IPS DF 19.7 (cell line): ENCODE measurements around the gene SYS1.

ENCODE experiments used
- DNase-seq: peaks from one replicate; pipeline ENCODE4 v3.0.0-alpha.2; 2013; ENCODE audit warnings: low read depth, low spot score

SYS1 gene

GRCh38 chr20:45387274-45387673, 24.3 kb downstream of the SYS1 start:
- DNase-seq = no peak

GRCh38 chr20:45390931-45391330, 28.0 kb downstream of the SYS1 start:
- DNase-seq = no peak

- DNase-seq = no peak
Observed at GRCh38 chr20:45391559-45391958, 28.6 kb downstream of the SYS1 start.

- DNase-seq = no peak
Observed at GRCh38 chr20:45392733-45393132, 29.8 kb downstream of the SYS1 start.

- DNase-seq = no peak
Observed at GRCh38 chr20:45394221-45395113, 31.5 kb downstream of the SYS1 start.

GRCh38 chr20:45395114-45395415, 32.1 kb downstream of the SYS1 start:
- no peak for DNase-seq

- DNase-seq = no peak
Observed at GRCh38 chr20:45399018-45399417, 36.1 kb downstream of the SYS1 start.

- no peak for DNase-seq
Observed at GRCh38 chr20:45400346-45401031, 37.5 kb downstream of the SYS1 start.

GRCh38 chr20:45402946-45403345, 40.0 kb downstream of the SYS1 start:
- no peak for DNase-seq

- no peak for DNase-seq
Observed at GRCh38 chr20:45404438-45404837, 41.5 kb downstream of the SYS1 start.

- DNase-seq = no peak
Observed at GRCh38 chr20:45405571-45406259, 42.8 kb downstream of the SYS1 start.

- DNase-seq = no peak
Observed at GRCh38 chr20:45406260-45407066, 43.5 kb downstream of the SYS1 start.

- no peak for DNase-seq
Observed at GRCh38 chr20:45407067-45407745, 44.2 kb downstream of the SYS1 start.

GRCh38 chr20:45407783-45408645, 45.1 kb downstream of the SYS1 start, which contains the start of gene DBNDD2:
TSS of gene DBNDD2 (plus strand) at chr20:45408289. CDS start at chr20:45408468, 179 bp downstream.
- DNase-seq = no peak

GRCh38 chr20:45408646-45409213, 45.8 kb downstream of the SYS1 start:
- no peak for DNase-seq

- DNase-seq = no peak
Observed at GRCh38 chr20:45409521-45410272, 46.7 kb downstream of the SYS1 start.

GRCh38 chr20:45410887-45411286, 47.9 kb downstream of the SYS1 start:
- no peak for DNase-seq

- no peak for DNase-seq
Observed at GRCh38 chr20:45412653-45413052, 49.7 kb downstream of the SYS1 start.

- no peak for DNase-seq
Observed at GRCh38 chr20:45413479-45413878, 50.5 kb downstream of the SYS1 start.
